Measurements from ENCODE around the gene TRPV6. TPM values are rescaled to one million over a fixed set of nuclear protein-coding genes. Genes with fewer than 3 reads are reported as not detected.

TRPV6 gene
- total RNA-seq, 1 donor from 2014 or later = 0.07 TPM

DNA sequence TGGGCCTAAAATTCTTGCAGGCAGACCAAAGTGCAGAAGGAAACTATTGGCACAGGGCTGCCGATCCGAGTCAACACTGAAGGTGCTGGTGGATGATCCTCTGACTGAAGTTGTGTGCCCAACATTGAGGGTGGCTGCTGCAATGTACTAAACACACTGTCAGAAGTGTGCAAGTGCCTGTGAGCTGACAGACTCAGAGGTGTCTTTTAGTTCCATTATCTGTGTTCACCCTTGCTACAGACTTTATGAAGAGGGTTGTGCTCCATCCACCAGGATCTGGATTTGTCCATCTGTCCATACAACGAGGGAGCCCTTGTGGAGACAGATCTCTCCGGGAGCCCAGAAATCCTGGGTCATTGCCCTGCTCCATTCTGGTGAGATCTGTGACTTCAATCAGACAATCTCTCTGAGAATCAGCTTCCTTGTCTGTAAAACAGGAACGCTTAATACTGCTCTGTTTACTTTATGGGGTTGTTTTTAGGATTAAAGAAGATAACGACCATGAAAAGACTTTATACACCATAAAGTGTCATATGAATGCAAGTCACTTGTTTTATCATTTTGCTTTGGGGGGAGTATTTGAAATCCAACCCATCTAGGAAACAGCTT lies 9.5 kb upstream of the TRPV6 start:
- H3K27ac Mint-ChIP-seq (ENCODE audit: unreplicated experiment) = peak overlapping the region; percentile 89
- H3K4me3 Mint-ChIP-seq = no peak overlapping the region
- H3K9me3 Mint-ChIP-seq = peaks cover 3% of the 10 kb centered on the region
- H3K27me3 Mint-ChIP-seq (ENCODE audit: low read depth) = peaks cover 16% of the 10 kb centered on the region
- no peak for DNase-seq (ENCODE audit: low read depth, low spot score)
- H3K4me1 Mint-ChIP-seq = peaks cover 6% of the 10 kb centered on the region
- no peaks in the 10 kb centered on the region for H3K36me3 Mint-ChIP-seq (ENCODE audit: low read depth)
- TF ChIP-seq, protein P1, sequence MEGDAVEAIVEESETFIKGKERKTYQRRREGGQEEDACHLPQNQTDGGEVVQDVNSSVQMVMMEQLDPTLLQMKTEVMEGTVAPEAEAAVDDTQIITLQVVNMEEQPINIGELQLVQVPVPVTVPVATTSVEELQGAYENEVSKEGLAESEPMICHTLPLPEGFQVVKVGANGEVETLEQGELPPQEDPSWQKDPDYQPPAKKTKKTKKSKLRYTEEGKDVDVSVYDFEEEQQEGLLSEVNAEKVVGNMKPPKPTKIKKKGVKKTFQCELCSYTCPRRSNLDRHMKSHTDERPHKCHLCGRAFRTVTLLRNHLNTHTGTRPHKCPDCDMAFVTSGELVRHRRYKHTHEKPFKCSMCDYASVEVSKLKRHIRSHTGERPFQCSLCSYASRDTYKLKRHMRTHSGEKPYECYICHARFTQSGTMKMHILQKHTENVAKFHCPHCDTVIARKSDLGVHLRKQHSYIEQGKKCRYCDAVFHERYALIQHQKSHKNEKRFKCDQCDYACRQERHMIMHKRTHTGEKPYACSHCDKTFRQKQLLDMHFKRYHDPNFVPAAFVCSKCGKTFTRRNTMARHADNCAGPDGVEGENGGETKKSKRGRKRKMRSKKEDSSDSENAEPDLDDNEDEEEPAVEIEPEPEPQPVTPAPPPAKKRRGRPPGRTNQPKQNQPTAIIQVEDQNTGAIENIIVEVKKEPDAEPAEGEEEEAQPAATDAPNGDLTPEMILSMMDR (conservative IDR thresholded peaks at IDR 0.05) = no peak

DNA sequence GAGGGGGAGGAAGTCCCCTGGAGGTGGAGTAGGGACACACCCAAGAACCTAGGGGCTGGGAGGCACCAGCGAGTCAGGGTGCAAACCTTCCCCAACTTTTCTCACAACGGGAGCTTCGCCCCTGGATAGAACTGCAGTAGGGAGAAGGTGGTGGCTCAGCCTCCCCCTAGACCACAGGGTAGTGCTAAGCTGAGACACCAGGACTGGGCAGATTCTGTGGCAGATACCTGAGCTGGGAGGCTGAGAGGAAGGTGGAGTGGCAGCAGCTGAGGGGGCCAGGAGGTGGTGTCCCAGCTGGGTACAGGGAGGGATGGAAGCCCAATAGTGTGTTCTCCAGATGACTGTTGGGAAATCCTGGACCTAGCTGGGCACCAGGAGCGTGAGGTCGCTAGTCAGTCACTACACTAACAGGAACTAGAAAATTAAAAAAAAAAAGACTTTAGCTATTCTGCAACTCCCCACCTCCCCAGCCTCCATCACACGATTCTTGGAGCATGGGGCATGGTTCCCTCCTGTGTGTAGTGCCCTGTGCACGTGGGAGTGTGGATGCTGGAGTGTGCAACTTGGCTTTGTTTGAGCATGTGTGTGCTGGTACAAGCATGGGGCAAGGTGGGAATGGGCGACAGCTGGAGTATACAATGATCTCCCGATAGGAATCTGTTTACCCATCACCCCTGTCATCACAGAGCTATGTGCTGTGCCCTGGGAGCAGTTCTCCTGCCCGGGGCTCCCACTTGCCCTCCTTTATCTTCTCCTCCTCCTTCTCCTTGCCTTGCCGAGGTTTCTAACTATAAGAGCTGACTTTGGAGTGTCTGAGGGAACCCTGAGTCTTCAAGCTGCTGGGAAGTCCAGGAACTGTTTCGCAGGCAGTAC lies 8.8 kb upstream of the TRPV6 start:
- no peak overlapping the region for H3K4me3 Mint-ChIP-seq
- no peaks in the 10 kb centered on the region for H3K36me3 Mint-ChIP-seq (ENCODE audit: low read depth)
- DNase-seq (ENCODE audit: low read depth, low spot score) = no peak
- TF ChIP-seq, protein P1 (conservative IDR thresholded peaks at IDR 0.05) = no peak
- H3K9me3 Mint-ChIP-seq = peaks cover 3% of the 10 kb centered on the region
- H3K4me1 Mint-ChIP-seq = peaks cover 11% of the 10 kb centered on the region
- peaks cover 9% of the 10 kb centered on the region for H3K27me3 Mint-ChIP-seq (ENCODE audit: low read depth)
- peak overlapping the region; percentile 89 for H3K27ac Mint-ChIP-seq (ENCODE audit: unreplicated experiment)

DNA sequence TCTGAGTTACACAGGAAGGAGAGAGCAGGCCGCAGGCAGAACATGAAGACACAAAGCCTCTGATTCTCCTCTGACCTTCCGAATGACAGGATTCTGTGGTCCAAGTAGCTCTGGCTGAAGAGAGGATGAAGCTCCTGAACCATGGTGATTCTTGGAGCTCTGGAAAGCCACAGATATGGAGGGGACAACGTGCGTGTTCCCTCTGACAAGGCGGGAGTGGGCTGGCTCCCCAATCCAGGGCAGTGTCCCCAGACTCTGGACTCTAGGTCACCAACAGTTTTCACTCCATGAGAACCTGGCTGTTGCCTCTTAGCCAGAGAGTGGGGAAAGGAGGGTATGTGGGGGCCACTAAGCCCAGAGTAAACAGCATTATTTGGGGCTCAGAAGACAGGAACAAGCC lies 7.4 kb upstream of the TRPV6 start:
- peaks cover 4% of the 10 kb centered on the region for H3K27me3 Mint-ChIP-seq (ENCODE audit: low read depth)
- no peak overlapping the region for H3K4me3 Mint-ChIP-seq
- H3K4me1 Mint-ChIP-seq = peaks cover 13% of the 10 kb centered on the region
- H3K9me3 Mint-ChIP-seq = peaks cover 3% of the 10 kb centered on the region
- TF ChIP-seq, protein P1 (conservative IDR thresholded peaks at IDR 0.05) = no peak
- H3K27ac Mint-ChIP-seq (ENCODE audit: unreplicated experiment) = no peak overlapping the region
- H3K36me3 Mint-ChIP-seq (ENCODE audit: low read depth) = no peaks in the 10 kb centered on the region
- no peak for DNase-seq (ENCODE audit: low read depth, low spot score)

DNA sequence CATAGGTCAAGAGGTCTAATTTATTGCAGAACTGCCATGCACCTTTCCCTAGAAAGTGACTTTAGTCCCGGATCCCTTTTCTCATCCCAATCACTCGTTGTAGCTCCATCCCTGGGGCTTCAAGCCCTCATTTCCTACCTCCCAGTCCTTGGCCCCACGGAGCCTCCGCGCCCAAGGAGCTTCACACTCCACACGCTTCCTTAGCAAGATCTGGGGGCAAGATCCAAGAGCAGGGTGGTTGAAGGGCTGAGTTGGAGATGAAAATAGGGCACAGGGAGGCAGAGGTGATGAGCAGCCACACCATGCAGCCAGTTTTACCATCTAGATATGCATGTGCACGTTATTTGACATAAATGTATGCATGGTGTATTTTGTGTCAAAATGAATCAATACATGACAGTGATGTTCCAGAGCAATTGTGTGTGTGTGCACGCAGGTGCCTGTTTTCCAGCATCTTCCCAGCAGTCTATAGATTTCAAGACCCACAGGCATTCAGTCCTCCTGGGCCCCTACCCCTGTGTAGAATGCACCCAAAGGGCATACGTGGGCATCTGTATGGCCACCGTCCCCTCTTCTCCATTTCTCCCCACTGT lies 6.0 kb upstream of the TRPV6 start:
- H3K9me3 Mint-ChIP-seq = peaks cover 7% of the 10 kb centered on the region
- H3K27ac Mint-ChIP-seq (ENCODE audit: unreplicated experiment) = no peak overlapping the region
- no peak overlapping the region for H3K4me3 Mint-ChIP-seq
- H3K36me3 Mint-ChIP-seq (ENCODE audit: low read depth) = no peaks in the 10 kb centered on the region
- TF ChIP-seq, protein P1 (conservative IDR thresholded peaks at IDR 0.05) = no peak
- H3K27me3 Mint-ChIP-seq (ENCODE audit: low read depth) = peaks cover 4% of the 10 kb centered on the region
- no peak for DNase-seq (ENCODE audit: low read depth, low spot score)
- peaks cover 17% of the 10 kb centered on the region for H3K4me1 Mint-ChIP-seq

DNA sequence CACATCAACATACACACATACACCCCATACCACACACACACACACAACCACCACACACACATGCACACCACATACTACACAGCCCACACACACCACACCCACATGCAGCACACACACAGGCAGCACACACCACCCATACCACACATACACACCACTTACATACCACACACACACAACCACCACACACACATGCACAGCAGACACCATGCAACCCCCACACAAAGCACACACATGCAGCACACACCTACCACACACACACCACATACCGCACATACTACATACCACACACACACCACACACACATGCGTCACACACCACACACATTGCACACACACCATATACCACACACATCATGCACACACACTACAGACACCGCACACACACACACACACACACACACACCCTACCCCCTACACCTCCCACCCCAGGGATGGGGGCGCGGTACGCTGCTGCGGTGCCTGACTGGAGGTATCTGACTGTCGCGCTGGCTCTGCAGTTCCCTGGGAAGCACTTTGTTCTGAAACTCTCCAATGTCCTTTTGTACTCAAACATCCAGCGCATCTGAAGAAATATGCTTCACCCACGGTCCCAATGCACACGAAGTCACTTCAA lies 5.4 kb upstream of the TRPV6 start:
- no peak overlapping the region for H3K27ac Mint-ChIP-seq (ENCODE audit: unreplicated experiment)
- H3K36me3 Mint-ChIP-seq (ENCODE audit: low read depth) = no peaks in the 10 kb centered on the region
- H3K4me1 Mint-ChIP-seq = peaks cover 17% of the 10 kb centered on the region
- H3K9me3 Mint-ChIP-seq = peaks cover 7% of the 10 kb centered on the region
- TF ChIP-seq, protein P1 (conservative IDR thresholded peaks at IDR 0.05) = no peak
- no peaks in the 10 kb centered on the region for H3K27me3 Mint-ChIP-seq (ENCODE audit: low read depth)
- no peak overlapping the region for H3K4me3 Mint-ChIP-seq
- DNase-seq (ENCODE audit: low read depth, low spot score) = no peak
